ENCODE results near the gene CFAP52.
"Not testable (repeated sequence)": the region's sequence is repeated elsewhere in the genome, so short reads cannot be mapped to it uniquely, and the experiment has no call there.

CFAP52 gene

DNA sequence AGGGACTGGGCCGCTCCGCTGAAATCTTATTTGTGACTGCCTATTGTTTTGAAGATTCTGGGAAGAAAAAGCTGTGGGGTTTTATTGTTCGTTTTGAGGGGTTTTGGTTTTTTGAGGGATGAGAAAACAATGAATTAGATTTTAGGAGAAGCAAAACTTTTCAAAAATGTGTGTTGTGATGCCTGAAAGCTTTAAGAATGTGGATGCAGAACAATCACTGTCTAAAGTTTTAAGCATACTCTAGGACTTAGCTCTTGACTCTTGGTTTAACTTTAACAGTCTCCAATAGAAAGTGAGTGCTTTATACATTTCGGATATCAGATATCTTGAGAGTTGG, 899 bp downstream of the CFAP52 start:
- Histone ChIP-seq H3K36me3 (replicated peaks; ENCODE audit: low read depth, low read length) (no peaks in the 10 kb centered on the region), H3K4me2 (ENCODE audit: low read length) (no peak overlapping the region), H3K27me3 (ENCODE audit: low read depth, low read length) (no peaks in the 10 kb centered on the region), H2AFZ (ENCODE audit: low read depth, low read length) (no peak overlapping the region), H3K79me2 (ENCODE audit: low read length) (peaks cover 7% of the 10 kb centered on the region), H4K20me1 (ENCODE audit: insufficient read depth, low read length) (no peaks in the 10 kb centered on the region), H3K27ac (ENCODE audit: low read length) (no peak overlapping the region), H3K4me3 (ENCODE audit: low read length) (no peak overlapping the region), H3K9ac (ENCODE audit: low read length) (no peak overlapping the region), H3K4me1 (ENCODE audit: low read length) (peaks cover 6% of the 10 kb centered on the region; the same call in 1 of the 2 replicates), H3K9me3 (ENCODE audit: insufficient read depth, low read length) (no peaks in the 10 kb centered on the region)
- TF ChIP-seq EZH2phosphoT487 (IDR thresholded peaks at IDR 0.05; ENCODE audit: low read depth) = no peak
- TF ChIP-seq, protein P1, sequence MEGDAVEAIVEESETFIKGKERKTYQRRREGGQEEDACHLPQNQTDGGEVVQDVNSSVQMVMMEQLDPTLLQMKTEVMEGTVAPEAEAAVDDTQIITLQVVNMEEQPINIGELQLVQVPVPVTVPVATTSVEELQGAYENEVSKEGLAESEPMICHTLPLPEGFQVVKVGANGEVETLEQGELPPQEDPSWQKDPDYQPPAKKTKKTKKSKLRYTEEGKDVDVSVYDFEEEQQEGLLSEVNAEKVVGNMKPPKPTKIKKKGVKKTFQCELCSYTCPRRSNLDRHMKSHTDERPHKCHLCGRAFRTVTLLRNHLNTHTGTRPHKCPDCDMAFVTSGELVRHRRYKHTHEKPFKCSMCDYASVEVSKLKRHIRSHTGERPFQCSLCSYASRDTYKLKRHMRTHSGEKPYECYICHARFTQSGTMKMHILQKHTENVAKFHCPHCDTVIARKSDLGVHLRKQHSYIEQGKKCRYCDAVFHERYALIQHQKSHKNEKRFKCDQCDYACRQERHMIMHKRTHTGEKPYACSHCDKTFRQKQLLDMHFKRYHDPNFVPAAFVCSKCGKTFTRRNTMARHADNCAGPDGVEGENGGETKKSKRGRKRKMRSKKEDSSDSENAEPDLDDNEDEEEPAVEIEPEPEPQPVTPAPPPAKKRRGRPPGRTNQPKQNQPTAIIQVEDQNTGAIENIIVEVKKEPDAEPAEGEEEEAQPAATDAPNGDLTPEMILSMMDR (IDR thresholded peaks at IDR 0.05; ENCODE audit: low read depth, low read length) = no peak

- H3K79me2 ChIP-seq (ENCODE audit: low read length) = no peaks in the 10 kb centered on the region
- H3K9me3 ChIP-seq (ENCODE audit: insufficient read depth, low read length) = no peaks in the 10 kb centered on the region
- no peaks in the 10 kb centered on the region for H3K4me1 ChIP-seq (ENCODE audit: low read length)
- no peak overlapping the region for H3K4me3 ChIP-seq (ENCODE audit: low read length)
- no peak for TF ChIP-seq EZH2phosphoT487 (IDR thresholded peaks at IDR 0.05; ENCODE audit: low read depth)
- TF ChIP-seq, protein P1 (IDR thresholded peaks at IDR 0.05; ENCODE audit: low read depth, low read length) = no peak
- H3K4me2 ChIP-seq (ENCODE audit: low read length) = no peak overlapping the region
- no peaks in the 10 kb centered on the region for H3K36me3 ChIP-seq (replicated peaks; ENCODE audit: low read depth, low read length)
- H3K27ac ChIP-seq (ENCODE audit: low read length) = no peak overlapping the region
- H3K9ac ChIP-seq (ENCODE audit: low read length) = no peak overlapping the region
- no peaks in the 10 kb centered on the region for H4K20me1 ChIP-seq (ENCODE audit: insufficient read depth, low read length)
- H2AFZ ChIP-seq (ENCODE audit: low read depth, low read length) = no peak overlapping the region
- no peaks in the 10 kb centered on the region for H3K27me3 ChIP-seq (ENCODE audit: low read depth, low read length)
These were observed 11.7 kb downstream of the CFAP52 start for GRCh38 chr17:9587969-9588656.

DNA sequence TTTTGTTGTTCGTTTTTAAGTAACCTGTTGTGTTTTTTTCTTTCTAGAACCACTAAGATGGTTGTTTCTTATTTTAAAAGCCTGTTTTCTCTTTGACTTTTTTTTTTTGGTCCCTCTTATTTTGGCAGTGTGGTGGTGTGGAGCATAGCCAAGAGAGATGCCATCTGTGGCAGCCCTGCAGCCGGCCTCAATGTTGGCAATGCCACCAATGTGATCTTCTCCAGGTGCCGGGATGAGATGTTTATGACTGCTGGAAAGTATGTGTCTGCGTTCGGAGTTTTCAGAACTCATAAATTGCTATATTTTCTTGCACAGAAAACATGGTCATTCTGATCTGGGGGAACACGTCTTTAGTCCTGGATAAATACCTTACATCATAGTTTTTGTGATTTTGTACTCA, 17.6 kb downstream of the CFAP52 start:
- H4K20me1 ChIP-seq (ENCODE audit: insufficient read depth, low read length) = no peaks in the 10 kb centered on the region

DNA sequence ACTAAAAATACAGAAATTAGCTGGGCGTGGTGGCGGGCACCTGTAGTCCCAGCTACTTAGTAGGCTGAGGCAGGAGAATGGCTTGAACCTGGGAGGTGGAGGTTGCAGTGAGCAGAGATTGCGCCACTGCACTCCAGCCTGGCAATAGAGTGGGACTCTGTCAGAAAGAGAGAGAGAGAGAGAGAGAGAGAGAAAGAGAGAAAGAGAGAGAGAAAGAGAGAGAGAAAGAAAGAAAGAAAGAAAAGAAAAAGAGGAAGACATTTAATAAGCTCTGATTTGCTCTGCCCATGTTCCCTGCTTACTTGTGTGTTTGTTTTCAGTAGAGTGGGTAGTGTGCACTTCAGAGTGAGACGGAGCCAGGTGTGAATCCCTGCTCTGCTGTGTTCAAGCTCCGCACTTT, 21.2 kb downstream of the CFAP52 start:
- not testable (repeated sequence) for H3K27me3 ChIP-seq (ENCODE audit: low read depth, low read length); H3K4me1 ChIP-seq (ENCODE audit: low read length); H3K9me3 ChIP-seq (ENCODE audit: insufficient read depth, low read length); H3K27ac ChIP-seq (ENCODE audit: low read length); H4K20me1 ChIP-seq (ENCODE audit: insufficient read depth, low read length); H3K9ac ChIP-seq (ENCODE audit: low read length); H3K4me2 ChIP-seq (ENCODE audit: low read length); H3K79me2 ChIP-seq (ENCODE audit: low read length); H3K4me3 ChIP-seq (ENCODE audit: low read length); H2AFZ ChIP-seq (ENCODE audit: low read depth, low read length); H3K36me3 ChIP-seq (replicated peaks; ENCODE audit: low read depth, low read length)

More for the DNA sequence above, 17.6 kb downstream of the CFAP52 start:
- no peak overlapping the region for H3K4me2 ChIP-seq (ENCODE audit: low read length)
- H3K27ac ChIP-seq (ENCODE audit: low read length) = no peak overlapping the region
- no peaks in the 10 kb centered on the region for H3K9me3 ChIP-seq (ENCODE audit: insufficient read depth, low read length)
- no peak for TF ChIP-seq EZH2phosphoT487 (IDR thresholded peaks at IDR 0.05; ENCODE audit: low read depth)
- TF ChIP-seq, protein P1 (IDR thresholded peaks at IDR 0.05; ENCODE audit: low read depth, low read length) = no peak
- no peaks in the 10 kb centered on the region for H3K27me3 ChIP-seq (ENCODE audit: low read depth, low read length)
- no peak overlapping the region for H2AFZ ChIP-seq (ENCODE audit: low read depth, low read length)
- H3K36me3 ChIP-seq (replicated peaks; ENCODE audit: low read depth, low read length) = no peaks in the 10 kb centered on the region
- no peak overlapping the region for H3K9ac ChIP-seq (ENCODE audit: low read length)
- H3K4me1 ChIP-seq (ENCODE audit: low read length) = no peaks in the 10 kb centered on the region
- H3K79me2 ChIP-seq (ENCODE audit: low read length) = no peaks in the 10 kb centered on the region
- no peak overlapping the region for H3K4me3 ChIP-seq (ENCODE audit: low read length)
